Liver (tissue), 9 donors: ENCODE data around the gene EEF2K. TPM values are rescaled to one million over a fixed set of nuclear protein-coding genes. Genes with fewer than 3 reads are reported as not detected.

Source experiments
- DNase-seq: peaks from one replicate; pipeline ENCODE4 v3.0.0-alpha.2; 2017; ENCODE audit warnings: low spot score
- H3K27ac ChIP-seq, 2 donors: one replicate each; pipeline ENCODE4 v1.7.0; 2013; ENCODE audit warnings: inconsistent platforms in 2 of 2, low read length in 2 of 2, control low read depth in 1 of 2, low read depth in 1 of 2, mild to moderate bottlenecking in 1 of 2
- H3K27me3 ChIP-seq, 4 donors: one replicate each; pipeline versions ENCODE4 v1.6.1 to v1.7.0; 2013; ENCODE audit warnings: low read length in 3 of 4, inconsistent platforms in 1 of 4, mild to moderate bottlenecking in 1 of 4, moderate library complexity in 1 of 4; ENCODE audit not compliant: control insufficient read depth in 4 of 4, insufficient read depth in 4 of 4
- H3K36me3 ChIP-seq, 4 donors: one replicate each; pipeline versions ENCODE4 v1.6.1 to v1.7.0; 2013; ENCODE audit warnings: low read length in 3 of 4, mild to moderate bottlenecking in 3 of 4, low read depth in 1 of 4, moderate library complexity in 1 of 4; ENCODE audit not compliant: control insufficient read depth in 4 of 4, insufficient read depth in 3 of 4
- H3K4me1 ChIP-seq, 4 donors: one replicate each; pipeline versions ENCODE4 v1.6.1 to v1.7.0; 2013; ENCODE audit warnings: low read length in 3 of 4, mild to moderate bottlenecking in 3 of 4, moderate library complexity in 1 of 4; ENCODE audit not compliant: control insufficient read depth in 4 of 4, insufficient read depth in 4 of 4
- H3K4me3 ChIP-seq, 3 donors: one replicate each; pipeline versions ENCODE4 v1.6.1 to v1.7.0; 2013; ENCODE audit warnings: low read length in 3 of 3, control low read depth in 1 of 3, low read depth in 1 of 3, mild to moderate bottlenecking in 1 of 3
- H3K9ac ChIP-seq, 2 donors: one replicate each; pipeline ENCODE4 v1.7.0; 2013; ENCODE audit warnings: low read length in 2 of 2, mild to moderate bottlenecking in 2 of 2, moderate library complexity in 2 of 2, control low read depth in 1 of 2, low read depth in 1 of 2
- H3K9me3 ChIP-seq, 4 donors: one replicate each; pipeline versions ENCODE4 v1.6.1 to v1.7.0; 2013; ENCODE audit warnings: low read length in 3 of 4; ENCODE audit not compliant: control insufficient read depth in 4 of 4
- CTCF ChIP-seq: fragments of 150-350 bp; IDR thresholded peaks from 2 replicates; pipeline ENCODE4 v1.5.1; 2017; ENCODE audit warnings: improper control_type of control experiment, low read depth, low read length; ENCODE audit not compliant: missing input control
- EGR1 ChIP-seq, 2 donors: IDR thresholded peaks; 2 replicates each; pipeline ENCODE4 v1.6.1; 2016 to 2018; ENCODE audit warnings: antibody characterized with exemption in 2 of 2, low read depth in 2 of 2
- FOXA1 ChIP-seq: IDR thresholded peaks from 2 replicates; pipeline ENCODE4 v1.6.1; 2016; ENCODE audit warnings: antibody characterized with exemption
- FOXA2 ChIP-seq: IDR thresholded peaks from 2 replicates; pipeline ENCODE4 v1.6.1; 2016; ENCODE audit warnings: antibody characterized with exemption
- GABPA ChIP-seq, 2 donors: IDR thresholded peaks in 1 of 2; conservative IDR thresholded peaks in 1 of 2; 2 replicates each; pipeline ENCODE4 v1.6.1; 2016; ENCODE audit warnings: antibody characterized with exemption in 2 of 2, mild to moderate bottlenecking in 1 of 2, moderate library complexity in 1 of 2
- HNF4A ChIP-seq, 2 donors: conservative IDR thresholded peaks; 2 replicates each; pipeline ENCODE4 v1.6.1; 2016; ENCODE audit warnings: antibody characterized with exemption in 2 of 2, mild to moderate bottlenecking in 2 of 2
- HNF4G ChIP-seq: IDR thresholded peaks from 2 replicates; pipeline ENCODE4 v1.6.1; 2016; ENCODE audit warnings: antibody characterized with exemption
- JUND ChIP-seq, 2 donors: IDR thresholded peaks; 2 replicates each; pipeline ENCODE4 v1.6.1; 2016; ENCODE audit warnings: antibody characterized with exemption in 2 of 2
- NR2F2 ChIP-seq: IDR thresholded peaks from 2 replicates; pipeline ENCODE4 v1.6.1; 2016; ENCODE audit warnings: antibody characterized with exemption
- RAD21 ChIP-seq, 2 donors: IDR thresholded peaks; 2 replicates each; pipeline ENCODE4 v1.6.1; 2016; ENCODE audit warnings: antibody characterized with exemption in 2 of 2, mild to moderate bottlenecking in 2 of 2
- RXRA ChIP-seq, 2 donors: IDR thresholded peaks; 2 replicates each; pipeline ENCODE4 v1.6.1; 2017 to 2018; ENCODE audit warnings: antibody characterized with exemption in 2 of 2, mild to moderate bottlenecking in 1 of 2
- SP1 ChIP-seq: IDR thresholded peaks from 2 replicates; pipeline ENCODE4 v1.6.1; 2018; ENCODE audit warnings: antibody characterized with exemption, mild to moderate bottlenecking
- TAF1 ChIP-seq: conservative IDR thresholded peaks from 2 replicates; pipeline ENCODE4 v1.6.1; 2016; ENCODE audit warnings: antibody characterized with exemption, mild to moderate bottlenecking
- YY1 ChIP-seq: IDR thresholded peaks from 2 replicates; pipeline ENCODE4 v1.6.1; 2016; ENCODE audit warnings: antibody characterized with exemption, mild to moderate bottlenecking
- WGBS: extraction: QIAGEN DNeasy Blood & Tissue Kit; methylation state at CpG from one replicate; pipeline ENCODE4 v1.1.7; 2013; 5-methylcytosine and 5-hydroxymethylcytosine counted together
- polyA plus RNA-seq, 2 donors: library from polyadenylated mRNA; stranded (reverse) in 1 of 2; unstranded in 1 of 2; fragments of 200-250 nt in 1 of 2; fragments of >200 nt in 1 of 2; fragmentation: Nextera tagmentation in 1 of 2; extraction: Ambion mirVana in 1 of 2; gene quantifications; one replicate each; pipeline versions ENCODE4 v1.2.1 to v1.2.3, GENCODE V29; 2013 to 2015
- total RNA-seq, 2 donors: library from RNA; depleted of rRNA; stranded (reverse); fragments of >200 nt; gene quantifications; one replicate each; pipeline ENCODE4 v1.2.3, GENCODE V29; 2014
- TF ChIP-seq, protein P1 (sequence below): IDR thresholded peaks from 2 replicates; pipeline ENCODE4 v1.6.1; 2016; ENCODE audit warnings: antibody characterized with exemption, mild to moderate bottlenecking
- TF ChIP-seq, protein P2 (sequence below): IDR thresholded peaks from 2 replicates; pipeline ENCODE4 v1.6.1; 2016; ENCODE audit warnings: antibody characterized with exemption
- TF ChIP-seq, protein P3 (sequence below): IDR thresholded peaks from 2 replicates; pipeline ENCODE4 v1.6.1; 2016; ENCODE audit warnings: antibody characterized with exemption
- TF ChIP-seq, protein P4 (sequence below): IDR thresholded peaks from 2 replicates; pipeline ENCODE4 v1.6.1; 2016; ENCODE audit warnings: antibody characterized with exemption
- donor health status: healthy.
- donor health status: healthy.
- donor health status: healthy.
- donor health status: healthy.
- donor health status: healthy.

EEF2K gene
- total and polyA plus RNA-seq, 4 donors = 3.2 to 14.3 (median 8.0) TPM

DNA sequence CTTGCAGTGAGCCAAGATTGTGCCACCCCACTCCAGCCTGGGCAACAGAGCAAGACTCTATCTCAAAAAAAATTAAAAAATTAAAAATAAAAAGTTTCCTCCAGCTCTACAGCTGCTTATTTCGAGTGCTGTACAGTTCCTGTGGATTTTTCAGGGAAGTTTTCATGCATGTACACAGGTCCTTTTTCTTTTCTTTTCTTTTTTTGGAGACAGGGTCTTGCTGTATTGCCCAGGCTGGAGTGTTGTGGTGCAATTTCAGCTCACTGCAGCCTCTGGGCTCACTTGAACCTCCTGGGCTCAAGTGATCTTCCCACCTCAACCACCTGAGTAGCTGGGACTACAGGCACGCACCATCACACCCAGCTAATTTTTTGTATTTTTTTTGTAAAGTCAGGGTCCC lies 15.9 kb downstream of the EEF2K start:
- TF ChIP-seq HNF4G = no peak
- TF ChIP-seq FOXA2 = no peak
- no peak for TF ChIP-seq HNF4A (conservative IDR thresholded peaks at IDR 0.05)
- no peak for TF ChIP-seq GABPA (IDR thresholded peaks at IDR 0.05 in 1 of 2, conservative IDR thresholded peaks at IDR 0.05 in 1 of 2)
- TF ChIP-seq NR2F2 = no peak
- TF ChIP-seq TAF1 = no peak
- TF ChIP-seq, protein P1, sequence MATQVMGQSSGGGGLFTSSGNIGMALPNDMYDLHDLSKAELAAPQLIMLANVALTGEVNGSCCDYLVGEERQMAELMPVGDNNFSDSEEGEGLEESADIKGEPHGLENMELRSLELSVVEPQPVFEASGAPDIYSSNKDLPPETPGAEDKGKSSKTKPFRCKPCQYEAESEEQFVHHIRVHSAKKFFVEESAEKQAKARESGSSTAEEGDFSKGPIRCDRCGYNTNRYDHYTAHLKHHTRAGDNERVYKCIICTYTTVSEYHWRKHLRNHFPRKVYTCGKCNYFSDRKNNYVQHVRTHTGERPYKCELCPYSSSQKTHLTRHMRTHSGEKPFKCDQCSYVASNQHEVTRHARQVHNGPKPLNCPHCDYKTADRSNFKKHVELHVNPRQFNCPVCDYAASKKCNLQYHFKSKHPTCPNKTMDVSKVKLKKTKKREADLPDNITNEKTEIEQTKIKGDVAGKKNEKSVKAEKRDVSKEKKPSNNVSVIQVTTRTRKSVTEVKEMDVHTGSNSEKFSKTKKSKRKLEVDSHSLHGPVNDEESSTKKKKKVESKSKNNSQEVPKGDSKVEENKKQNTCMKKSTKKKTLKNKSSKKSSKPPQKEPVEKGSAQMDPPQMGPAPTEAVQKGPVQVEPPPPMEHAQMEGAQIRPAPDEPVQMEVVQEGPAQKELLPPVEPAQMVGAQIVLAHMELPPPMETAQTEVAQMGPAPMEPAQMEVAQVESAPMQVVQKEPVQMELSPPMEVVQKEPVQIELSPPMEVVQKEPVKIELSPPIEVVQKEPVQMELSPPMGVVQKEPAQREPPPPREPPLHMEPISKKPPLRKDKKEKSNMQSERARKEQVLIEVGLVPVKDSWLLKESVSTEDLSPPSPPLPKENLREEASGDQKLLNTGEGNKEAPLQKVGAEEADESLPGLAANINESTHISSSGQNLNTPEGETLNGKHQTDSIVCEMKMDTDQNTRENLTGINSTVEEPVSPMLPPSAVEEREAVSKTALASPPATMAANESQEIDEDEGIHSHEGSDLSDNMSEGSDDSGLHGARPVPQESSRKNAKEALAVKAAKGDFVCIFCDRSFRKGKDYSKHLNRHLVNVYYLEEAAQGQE = no peak
- no peak for TF ChIP-seq FOXA1
- TF ChIP-seq RAD21 (IDR thresholded peaks at IDR 0.05) = no peak
- no peak for TF ChIP-seq RXRA (IDR thresholded peaks at IDR 0.05)
- TF ChIP-seq, protein P2, sequence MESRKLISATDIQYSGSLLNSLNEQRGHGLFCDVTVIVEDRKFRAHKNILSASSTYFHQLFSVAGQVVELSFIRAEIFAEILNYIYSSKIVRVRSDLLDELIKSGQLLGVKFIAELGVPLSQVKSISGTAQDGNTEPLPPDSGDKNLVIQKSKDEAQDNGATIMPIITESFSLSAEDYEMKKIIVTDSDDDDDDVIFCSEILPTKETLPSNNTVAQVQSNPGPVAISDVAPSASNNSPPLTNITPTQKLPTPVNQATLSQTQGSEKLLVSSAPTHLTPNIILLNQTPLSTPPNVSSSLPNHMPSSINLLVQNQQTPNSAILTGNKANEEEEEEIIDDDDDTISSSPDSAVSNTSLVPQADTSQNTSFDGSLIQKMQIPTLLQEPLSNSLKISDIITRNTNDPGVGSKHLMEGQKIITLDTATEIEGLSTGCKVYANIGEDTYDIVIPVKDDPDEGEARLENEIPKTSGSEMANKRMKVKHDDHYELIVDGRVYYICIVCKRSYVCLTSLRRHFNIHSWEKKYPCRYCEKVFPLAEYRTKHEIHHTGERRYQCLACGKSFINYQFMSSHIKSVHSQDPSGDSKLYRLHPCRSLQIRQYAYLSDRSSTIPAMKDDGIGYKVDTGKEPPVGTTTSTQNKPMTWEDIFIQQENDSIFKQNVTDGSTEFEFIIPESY = no peak
- no peak for TF ChIP-seq SP1
- TF ChIP-seq CTCF = no peak
- TF ChIP-seq, protein P3, sequence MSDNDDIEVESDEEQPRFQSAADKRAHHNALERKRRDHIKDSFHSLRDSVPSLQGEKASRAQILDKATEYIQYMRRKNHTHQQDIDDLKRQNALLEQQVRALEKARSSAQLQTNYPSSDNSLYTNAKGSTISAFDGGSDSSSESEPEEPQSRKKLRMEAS = no peak
- TF ChIP-seq, protein P4, sequence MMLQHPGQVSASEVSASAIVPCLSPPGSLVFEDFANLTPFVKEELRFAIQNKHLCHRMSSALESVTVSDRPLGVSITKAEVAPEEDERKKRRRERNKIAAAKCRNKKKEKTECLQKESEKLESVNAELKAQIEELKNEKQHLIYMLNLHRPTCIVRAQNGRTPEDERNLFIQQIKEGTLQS = no peak
- TF ChIP-seq YY1 = no peak
- no peak for TF ChIP-seq JUND (IDR thresholded peaks at IDR 0.05)
- peaks cover 2 to 20% (median 9%) of the 10 kb centered on the region in 4 donors for H3K4me1 ChIP-seq
- no peaks in the 10 kb centered on the region for H3K27me3 ChIP-seq
- H3K27ac ChIP-seq = no peak overlapping the region
- no peak overlapping the region for H3K9ac ChIP-seq
- DNase-seq = no peak
- H3K36me3 ChIP-seq = no peaks in the 10 kb centered on the region
- H3K9me3 ChIP-seq = no peaks in the 10 kb centered on the region
- H3K4me3 ChIP-seq = no peak overlapping the region
- WGBS = 97% methylated on average over 2 of the region's 2 CpGs

- 98% methylated on average over 1 of the region's 1 CpG for WGBS
- H3K9ac ChIP-seq = no peak overlapping the region
- DNase-seq = no peak
Observed at GRCh38 chr16:22222998-22223397, 16.9 kb downstream of the EEF2K start.

More at GRCh38 chr16:22222998-22223397, 16.9 kb downstream of the EEF2K start:
- H3K27me3 ChIP-seq = no peaks in the 10 kb centered on the region
- no peak for TF ChIP-seq SP1
- no peak for TF ChIP-seq FOXA1
- no peak for TF ChIP-seq YY1
- no peak for TF ChIP-seq RXRA (IDR thresholded peaks at IDR 0.05)
- TF ChIP-seq FOXA2 = no peak
- no peak for TF ChIP-seq GABPA (IDR thresholded peaks at IDR 0.05 in 1 of 2, conservative IDR thresholded peaks at IDR 0.05 in 1 of 2)
- TF ChIP-seq TAF1 = no peak
- TF ChIP-seq HNF4A (conservative IDR thresholded peaks at IDR 0.05) = no peak
- TF ChIP-seq, protein P1 = no peak
- TF ChIP-seq, protein P3 = no peak
- TF ChIP-seq RAD21 (IDR thresholded peaks at IDR 0.05) = no peak
- TF ChIP-seq EGR1 (IDR thresholded peaks at IDR 0.05; ENCODE audit: low read depth in 2 of 2) = no peak
- H3K4me1 ChIP-seq = peaks cover 2 to 20% (median 9%) of the 10 kb centered on the region in 4 donors
- H3K36me3 ChIP-seq = no peaks in the 10 kb centered on the region
- H3K9me3 ChIP-seq = no peaks in the 10 kb centered on the region
- H3K27ac ChIP-seq = no peak overlapping the region
- H3K4me3 ChIP-seq = no peak overlapping the region
